Activated CD8-positive, alpha-beta T cell treated with anti-CD3 and anti-CD28 coated beads for 36 hours (primary cell): ENCODE data around the gene IGFL2. TPM values are rescaled to one million over a fixed set of nuclear protein-coding genes. Genes with fewer than 3 reads are reported as not detected.
"Not testable (repeated sequence)": the region's sequence is repeated elsewhere in the genome, so short reads cannot be mapped to it uniquely, and the experiment has no call there.

Experiments
- ATAC-seq: fragments of 200-7000 bp; cut with Tn5 transposase; one replicate; pipeline ENCODE4 v1.10.0; 2021; ENCODE audit warnings: mild to moderate bottlenecking, moderate library complexity
- CTCF ChIA-PET: fragments of 350-600 bp; sonication (Branson Sonifier 250); formaldehyde crosslinking; loops from one replicate; lab custom pipeline; 2021; ENCODE audit warnings: antibody characterized with exemption; lab: Charles Lee
- POLR2A ChIA-PET: fragments of 350-600 bp; sonication (Branson Sonifier 250); formaldehyde crosslinking; loops from one replicate; lab custom pipeline; 2021; ENCODE audit warnings: antibody characterized with exemption; lab: Charles Lee
- DNase-seq: peaks from one replicate; pipeline ENCODE4 v3.0.0-alpha.2; 2020
- H3K27ac Mint-ChIP-seq: one replicate; pipeline ENCODE4 v1.8.0; 2021; ENCODE audit warnings: mild to moderate bottlenecking, mixed read lengths
- H3K27me3 Mint-ChIP-seq: one replicate; pipeline ENCODE4 v1.8.0; 2021; ENCODE audit warnings: mixed read lengths
- H3K36me3 Mint-ChIP-seq: one replicate; pipeline ENCODE4 v1.8.0; 2021; ENCODE audit warnings: low read depth, mixed read lengths
- H3K4me1 Mint-ChIP-seq: one replicate; pipeline ENCODE4 v1.8.0; 2021; ENCODE audit warnings: low read depth, mixed read lengths
- H3K4me3 Mint-ChIP-seq: one replicate; pipeline ENCODE4 v1.8.0; 2021; ENCODE audit warnings: mild to moderate bottlenecking, moderate library complexity, mixed read lengths
- H3K9me3 Mint-ChIP-seq: one replicate; pipeline ENCODE4 v1.8.0; 2021; ENCODE audit warnings: mixed read lengths
- CTCF ChIP-seq: fragments of 200-600 bp; IDR thresholded peaks from one replicate; pipeline ENCODE4 v1.8.0; 2022; ENCODE audit warnings: antibody characterized with exemption, mild to moderate bottlenecking
- intact Hi-C: fragments of 100-400 bp; cut with micrococcal nuclease; formaldehyde crosslinking; loops from one replicate; pipeline ENCODE4 v1.10.0; 2022
- total RNA-seq, 2 experiments: library from RNA; stranded (reverse); gene quantifications; one replicate each; pipeline ENCODE4 v1.2.3, GENCODE V29; 2021

The IGFL2 gene
- total RNA-seq, 2 experiments from 2014 or later = not detected

DNA sequence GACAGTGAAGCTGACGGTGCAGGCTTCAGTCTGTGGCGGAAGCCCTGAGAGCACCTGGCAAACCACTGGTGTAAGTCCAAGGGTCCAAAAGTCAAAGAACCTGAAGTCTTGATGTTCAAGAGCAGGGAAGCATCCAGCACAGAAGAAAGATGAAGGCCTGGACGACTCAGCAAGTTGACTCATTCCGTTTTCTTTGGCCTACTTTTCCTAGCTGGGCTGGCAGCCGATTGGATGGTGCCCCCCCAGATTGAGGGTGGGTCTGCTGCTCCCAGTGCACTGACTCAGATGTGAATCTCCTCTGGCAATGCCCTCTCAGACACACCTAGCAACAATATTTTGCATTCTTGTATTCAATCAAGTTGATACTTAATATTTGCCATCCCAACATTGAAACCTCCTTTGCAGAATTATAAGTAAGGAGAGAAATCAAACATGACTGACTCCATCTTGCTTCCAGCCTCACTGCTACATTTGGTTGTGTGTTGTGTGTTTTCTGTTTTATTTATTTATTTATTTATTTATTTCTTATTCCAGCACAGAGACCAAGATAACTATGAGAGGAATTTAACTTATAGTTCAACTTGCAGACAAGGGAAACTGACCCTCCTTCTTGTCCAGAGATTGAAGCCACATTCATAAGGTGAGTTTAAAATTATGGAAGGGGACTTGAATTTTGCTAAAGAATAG, 32.8 kb downstream of the IGFL2 start:
- peaks cover 23% of the 10 kb centered on the region for H3K4me1 Mint-ChIP-seq

GRCh38 chr19:46181388-46181779, 33.3 kb downstream of the IGFL2 start:
- POLR2A ChIA-PET = no interaction called here
- no peaks in the 10 kb centered on the region for H3K36me3 Mint-ChIP-seq
- CTCF ChIA-PET = interaction anchor here (1.5 kb wide), 1 partner anchor 153 kb away, joined by 3 read pairs; no protein-coding TSS in a partner anchor
- intact Hi-C loops = loop anchor here (10.0 kb wide), 1 partner anchor 157 kb away; the partner anchor contains the start of gene PGLYRP1
- ATAC-seq (peak; percentile 83), DNase-seq (peak; percentile 55)
- no peak for TF ChIP-seq CTCF
- H3K4me3 Mint-ChIP-seq = no peak overlapping the region
- no peaks in the 10 kb centered on the region for H3K9me3 Mint-ChIP-seq
- H3K27ac Mint-ChIP-seq = peak overlapping the region; percentile 47
- H3K27me3 Mint-ChIP-seq = peaks cover 40% of the 10 kb centered on the region
- H3K4me1 Mint-ChIP-seq = peaks cover 23% of the 10 kb centered on the region

More for the DNA sequence above, 32.8 kb downstream of the IGFL2 start:
- TF ChIP-seq CTCF = no peak
- DNase-seq = no peak
- CTCF ChIA-PET = interaction anchor here (1.5 kb wide), 1 partner anchor 152 kb away, joined by 3 read pairs; no protein-coding TSS in a partner anchor
- no peak for ATAC-seq
- Mint-ChIP-seq H3K4me3 (no peak overlapping the region), H3K27me3 (peaks cover 41% of the 10 kb centered on the region), H3K27ac (peak overlapping the region; percentile 47), H3K9me3 (no peaks in the 10 kb centered on the region), H3K36me3 (no peaks in the 10 kb centered on the region)
- intact Hi-C loops = loop anchor here (10.0 kb wide), 1 partner anchor 156 kb away; the partner anchor contains the start of gene PGLYRP1
- POLR2A ChIA-PET = no interaction called here

DNA sequence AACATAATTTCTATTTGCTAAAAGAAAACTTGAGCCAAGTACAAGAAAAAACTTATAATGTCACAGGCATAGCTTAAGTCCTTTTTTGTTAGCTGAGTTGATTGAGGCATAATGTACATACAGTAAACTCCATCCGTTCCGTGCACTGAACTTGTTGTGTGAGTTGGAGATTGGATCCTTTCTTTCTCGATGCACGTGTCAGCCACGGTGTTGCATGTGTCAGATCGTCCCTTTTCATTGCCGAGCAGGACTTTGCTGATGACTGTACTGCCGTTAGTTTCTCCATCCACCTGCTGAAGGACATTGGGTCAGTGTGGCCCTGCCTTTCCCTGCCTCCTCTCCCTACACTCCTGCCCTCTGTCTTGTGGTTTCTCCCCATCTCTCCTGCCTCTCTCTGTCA, 34.4 kb downstream of the IGFL2 start:
- Mint-ChIP-seq H3K36me3 (no peaks in the 10 kb centered on the region), H3K4me3 (no peak overlapping the region), H3K27me3 (peaks cover 45% of the 10 kb centered on the region), H3K4me1 (peaks cover 23% of the 10 kb centered on the region), H3K9me3 (no peaks in the 10 kb centered on the region), H3K27ac (no peak overlapping the region)
- ChIA-PET CTCF (no interaction called here), POLR2A (no interaction called here)
- TF ChIP-seq CTCF = no peak
- intact Hi-C loops = loop anchor here (10.0 kb wide), 1 partner anchor 158 kb away; the partner anchor contains the start of gene PGLYRP1
- DNase-seq (no peak), ATAC-seq (no peak)

DNA sequence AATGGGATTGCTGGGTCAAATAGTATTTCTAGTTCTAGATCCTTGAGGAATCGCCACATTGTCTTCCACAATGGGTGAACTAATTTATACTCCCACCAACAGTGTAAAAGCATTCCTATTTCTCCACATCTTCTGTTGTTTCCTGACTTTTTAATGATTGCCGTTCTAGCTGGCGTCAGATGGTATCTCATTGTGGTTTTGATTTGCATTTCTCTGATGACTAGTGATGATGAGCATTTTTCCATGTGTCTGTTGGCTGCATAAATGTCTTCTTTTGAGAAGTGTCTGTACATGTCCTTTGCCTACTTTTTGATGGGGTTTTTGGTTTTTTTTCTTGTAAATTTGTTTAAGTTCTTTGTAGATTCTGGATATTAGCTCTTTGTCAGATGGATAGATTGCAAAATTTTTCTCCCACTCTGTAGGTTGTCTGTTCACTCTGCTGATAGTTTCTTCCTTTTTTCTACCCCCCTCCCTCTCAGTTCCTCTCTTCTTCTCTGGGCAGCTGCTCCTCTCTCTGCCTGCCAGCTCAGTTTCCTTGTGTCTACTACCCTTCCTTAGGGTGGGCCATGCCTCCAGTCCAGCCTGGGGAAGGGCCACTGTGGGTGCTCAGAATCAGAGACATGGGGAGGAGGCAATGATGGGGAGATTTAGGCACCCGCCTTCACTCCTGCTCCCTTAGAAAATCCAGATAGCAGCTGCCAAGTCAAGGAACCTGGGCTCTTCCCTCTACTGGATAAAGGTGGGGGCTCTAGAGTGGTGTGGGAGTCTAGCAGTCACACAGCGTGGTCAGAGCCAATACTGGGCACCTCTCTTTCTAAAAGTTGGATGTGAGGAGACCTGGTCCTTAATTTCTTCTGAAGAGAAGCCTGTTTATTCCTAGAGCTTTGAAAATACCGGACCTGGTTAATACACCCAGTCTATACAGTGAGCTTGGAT, 37.0 kb downstream of the IGFL2 start:
- H3K4me3 Mint-ChIP-seq = not testable (repeated sequence)
- ATAC-seq = peak; percentile 58

DNA sequence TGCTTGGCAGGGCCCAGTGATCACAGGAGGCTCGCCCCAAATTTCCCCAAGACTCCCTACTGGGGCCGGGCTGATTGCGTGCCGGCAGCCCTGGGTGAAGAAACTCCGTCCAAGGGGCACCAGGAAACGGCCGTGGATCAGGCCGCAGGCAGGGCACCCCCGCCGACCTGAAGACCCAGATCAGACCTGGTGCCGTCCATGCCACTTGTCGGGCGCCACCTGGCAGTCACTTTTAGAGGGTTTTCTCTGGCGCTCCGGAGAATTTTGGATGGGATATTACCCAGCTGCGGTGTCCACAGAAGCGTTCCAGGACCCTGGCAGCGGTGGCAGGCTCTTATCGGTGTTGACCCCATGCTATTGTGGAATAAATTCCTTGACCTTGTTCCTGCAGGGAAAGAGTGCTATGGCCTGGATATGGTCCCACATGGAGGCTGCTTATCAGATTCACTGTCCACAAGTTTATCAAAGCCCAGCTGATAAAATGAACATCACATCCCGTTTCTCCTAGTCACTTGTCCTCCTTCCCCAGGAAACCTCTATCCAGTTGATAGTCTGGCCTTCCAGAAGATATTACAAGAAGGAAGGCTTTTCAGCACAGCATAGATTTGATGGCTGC, 38.2 kb downstream of the IGFL2 start:
- H3K36me3 Mint-ChIP-seq = no peaks in the 10 kb centered on the region

More for the DNA sequence above, 37.0 kb downstream of the IGFL2 start:
- Mint-ChIP-seq H3K27me3 (peaks cover 50% of the 10 kb centered on the region), H3K4me1 (peaks cover 23% of the 10 kb centered on the region), H3K27ac (peak overlapping the region; percentile 88)
- peak; percentile 12 for DNase-seq
- POLR2A ChIA-PET, H3K9me3 Mint-ChIP-seq, H3K36me3 Mint-ChIP-seq: not testable (repeated sequence)
- intact Hi-C loops = loop anchor here (5.0 to 10.0 kb wide), 3 partner anchors 82 to 160 kb away; partner anchors contain the start of gene PGLYRP1
- CTCF ChIA-PET = interaction anchor here (0.8 to 1.5 kb wide), 5 partner anchors 80 to 157 kb away, joined by 3 to 5 read pairs (median 3); no protein-coding TSS in a partner anchor

More for the DNA sequence above, 38.2 kb downstream of the IGFL2 start:
- H3K9me3 Mint-ChIP-seq = no peaks in the 10 kb centered on the region
- TF ChIP-seq CTCF = no peak
- DNase-seq (no peak), ATAC-seq (no peak)
- H3K27ac Mint-ChIP-seq = no peak overlapping the region
- intact Hi-C loops = loop anchor here (5.0 to 10.0 kb wide), 3 partner anchors 81 to 161 kb away; partner anchors contain the start of gene PGLYRP1
- H3K4me3 Mint-ChIP-seq = no peak overlapping the region
- H3K4me1 Mint-ChIP-seq = peaks cover 20% of the 10 kb centered on the region
- peaks cover 59% of the 10 kb centered on the region for H3K27me3 Mint-ChIP-seq
- POLR2A ChIA-PET = no interaction called here
- CTCF ChIA-PET = interaction anchor here (0.9 to 1.4 kb wide), 2 partner anchors 79 to 158 kb away, joined by 3 to 5 read pairs; no protein-coding TSS in a partner anchor
